Common myeloid progenitor, CD34-positive (primary cell): Measurements from ENCODE around the gene ATP2B2.

Experiments used
- CTCF ChIA-PET: fragments of 350-600 bp; sonication (Branson Sonifier 250); formaldehyde crosslinking; loops from one replicate; lab custom pipeline; 2021; ENCODE audit warnings: antibody characterized with exemption; lab: Charles Lee
- POLR2A ChIA-PET: fragments of 350-600 bp; sonication (Branson Sonifier 250); formaldehyde crosslinking; loops from one replicate; lab custom pipeline; 2021; ENCODE audit warnings: antibody characterized with exemption; lab: Charles Lee
- DNase-seq, 3 donors: peaks; one replicate each; pipeline versions ENCODE4 v3.0.0 to v3.0.0-alpha.2; 2013
- H3K27ac ChIP-seq, 2 experiments: 1 replicate in 1 of 2; 2 replicates in 1 of 2; pipeline ENCODE4 v1.7.0; 2013; ENCODE audit warnings: inconsistent platforms in 2 of 2, low read length in 2 of 2, mild to moderate bottlenecking in 2 of 2, low read depth in 1 of 2, moderate library complexity in 1 of 2; ENCODE audit not compliant: severe bottlenecking in 2 of 2, insufficient read depth in 1 of 2, poor library complexity in 1 of 2
- H3K27me3 ChIP-seq, 5 experiments: replicated peaks in 2 of 5; 1 replicate in 3 of 5; 2 replicates in 2 of 5; pipeline versions ENCODE4 v1.6.1 to v1.7.0; 2013; ENCODE audit warnings: low read length in 4 of 5, mild to moderate bottlenecking in 2 of 5, moderate library complexity in 2 of 5, inconsistent platforms in 1 of 5; ENCODE audit not compliant: insufficient read depth in 5 of 5, control insufficient read depth in 4 of 5
- H3K36me3 ChIP-seq, 4 experiments: 1 replicate in 2 of 4; 2 replicates in 2 of 4; pipeline versions ENCODE4 v1.6.1 to v1.7.0; 2013; ENCODE audit warnings: low read length in 3 of 4, control low read depth in 1 of 4, mild to moderate bottlenecking in 1 of 4; ENCODE audit not compliant: control insufficient read depth in 4 of 4, insufficient read depth in 4 of 4
- H3K4me1 ChIP-seq, 4 experiments: 1 replicate in 3 of 4; 2 replicates in 1 of 4; pipeline versions ENCODE4 v1.6.1 to v1.7.1; 2013; ENCODE audit warnings: low read length in 3 of 4, mild to moderate bottlenecking in 3 of 4, control low read depth in 1 of 4, inconsistent platforms in 1 of 4, moderate library complexity in 1 of 4; ENCODE audit not compliant: control insufficient read depth in 4 of 4, insufficient read depth in 4 of 4; ENCODE audit errors: control extremely low read depth in 1 of 4
- H3K4me3 ChIP-seq, 7 experiments: 1 replicate in 4 of 7; 2 replicates in 3 of 7; pipeline versions ENCODE4 v1.5.1 to v1.7.0; 2013; ENCODE audit warnings: mild to moderate bottlenecking in 7 of 7, low read length in 6 of 7, moderate library complexity in 6 of 7, inconsistent platforms in 2 of 7, low read depth in 2 of 7, control low read depth in 1 of 7; ENCODE audit not compliant: insufficient read depth in 4 of 7, control insufficient read depth in 1 of 7; ENCODE audit errors: extremely low read depth in 1 of 7
- H3K9me3 ChIP-seq, 5 experiments: 1 replicate in 4 of 5; 2 replicates in 1 of 5; pipeline versions ENCODE4 v1.6.1 to v1.7.1; 2013; ENCODE audit warnings: low read length in 4 of 5, mild to moderate bottlenecking in 2 of 5, inconsistent platforms in 1 of 5, low read depth in 1 of 5, moderate library complexity in 1 of 5; ENCODE audit not compliant: control insufficient read depth in 4 of 5, insufficient read depth in 2 of 5; ENCODE audit errors: control extremely low read depth in 1 of 5
- WGBS: methylation state at CpG from one replicate; pipeline ENCODE4 v1.1.5; 2013; ENCODE audit not compliant: insufficient coverage; 5-methylcytosine and 5-hydroxymethylcytosine counted together

Gene ATP2B2

GRCh38 chr3:10496121-10496863, 9.1 kb downstream of the ATP2B2 start:
- CTCF ChIA-PET = no interaction called here
- DNase-seq = no peak
- Histone ChIP-seq H3K4me3 (no peak overlapping the region), H3K4me1 (no peaks in the 10 kb centered on the region), H3K9me3 (no peaks in the 10 kb centered on the region), H3K36me3 (no peaks in the 10 kb centered on the region), H3K27ac (no peak overlapping the region), H3K27me3 (peaks cover 0 to 4% (median 0%) of the 10 kb centered on the region in 5 experiments)
- POLR2A ChIA-PET = interaction anchor here (0.6 kb wide), 1 partner anchor 23 kb away, joined by 4 read pairs; no protein-coding TSS in a partner anchor
- WGBS = 87% methylated on average over 8 of the region's 11 CpGs

DNA sequence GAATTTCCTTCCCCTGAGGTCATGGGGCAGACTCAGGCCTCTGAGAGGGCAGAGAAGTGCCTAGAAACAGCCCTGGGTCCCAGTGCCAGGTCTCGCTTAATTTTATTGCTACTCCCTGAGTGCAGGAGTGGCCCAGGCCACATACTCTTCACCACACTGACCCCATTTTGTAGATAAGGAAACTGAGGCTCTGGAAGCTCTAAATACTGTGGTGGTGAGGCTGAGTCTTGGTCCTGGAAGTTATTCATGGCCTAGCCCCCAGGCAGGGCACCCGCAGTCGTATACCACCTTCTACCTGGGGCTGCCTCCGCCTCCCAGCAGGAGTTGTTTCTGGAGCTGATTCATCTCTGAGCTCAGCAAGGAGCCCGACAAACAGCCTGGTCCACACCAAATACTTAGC, 9.8 kb downstream of the ATP2B2 start:
- whole genome bisulfite sequencing = 0% methylated on average over 1 of the region's 5 CpGs
- Histone ChIP-seq H3K4me3 (no peak overlapping the region), H3K4me1 (no peaks in the 10 kb centered on the region), H3K27me3 (peaks cover 0 to 2% (median 0%) of the 10 kb centered on the region in 5 experiments), H3K27ac (no peak overlapping the region), H3K9me3 (no peaks in the 10 kb centered on the region), H3K36me3 (no peaks in the 10 kb centered on the region)
- no peak for DNase-seq
- CTCF ChIA-PET = no interaction called here
- POLR2A ChIA-PET = interaction anchor here (0.6 kb wide), 1 partner anchor 24 kb away, joined by 4 read pairs; no protein-coding TSS in a partner anchor

DNA sequence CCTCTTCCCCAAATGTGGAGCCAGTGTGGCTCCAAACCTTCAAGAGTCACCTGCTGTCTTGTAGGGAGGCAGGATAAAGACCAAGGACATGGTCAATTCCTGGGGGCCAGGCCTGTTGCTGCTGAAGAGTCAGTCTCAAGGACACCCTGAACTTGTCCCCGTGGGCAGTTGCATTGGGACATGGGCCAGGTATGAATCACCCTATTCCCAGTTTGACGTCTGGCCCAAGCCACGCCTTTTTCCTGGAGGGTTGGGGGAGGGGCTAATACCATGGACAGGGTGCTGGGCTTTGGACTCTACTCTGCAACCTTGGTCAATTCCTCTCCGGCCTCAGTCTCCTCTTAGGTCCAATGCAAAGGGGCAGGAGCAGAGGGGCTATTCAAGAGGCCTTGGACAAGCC, 10.4 kb downstream of the ATP2B2 start:
- no peaks in the 10 kb centered on the region for H3K36me3 ChIP-seq
- H3K27me3 ChIP-seq = no peaks in the 10 kb centered on the region
- 66% methylated on average over 2 of the region's 4 CpGs for WGBS
- ChIA-PET POLR2A (no interaction called here), CTCF (no interaction called here)
- DNase-seq = no peak
- H3K9me3 ChIP-seq = no peaks in the 10 kb centered on the region
- H3K4me1 ChIP-seq = no peaks in the 10 kb centered on the region
- no peak overlapping the region for H3K4me3 ChIP-seq
- H3K27ac ChIP-seq = no peak overlapping the region

DNA sequence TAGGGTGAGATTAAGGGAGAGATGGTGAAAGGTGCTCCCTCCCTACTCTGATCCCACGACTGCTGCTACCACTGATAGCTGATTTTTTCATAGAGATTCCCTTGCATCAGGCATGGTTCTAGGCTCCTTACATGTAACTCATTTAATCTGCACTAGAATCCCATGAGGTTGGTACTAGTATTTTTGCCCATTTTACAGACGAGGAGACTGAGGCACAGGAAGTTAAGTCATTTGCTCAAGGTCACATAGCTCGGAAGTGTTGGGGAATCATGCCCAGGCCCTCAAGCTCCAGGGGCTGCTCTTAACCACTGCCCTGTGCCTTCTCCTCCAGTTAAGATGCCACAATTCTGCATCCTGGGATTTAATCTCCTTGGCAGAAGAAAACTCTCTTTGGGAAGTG, 11.2 kb downstream of the ATP2B2 start:
- Histone ChIP-seq H3K36me3 (no peaks in the 10 kb centered on the region), H3K27me3 (no peaks in the 10 kb centered on the region), H3K4me3 (no peak overlapping the region), H3K9me3 (no peaks in the 10 kb centered on the region), H3K27ac (no peak overlapping the region), H3K4me1 (no peaks in the 10 kb centered on the region)
- ChIA-PET POLR2A (no interaction called here), CTCF (no interaction called here)
- no peak for DNase-seq
- WGBS = 100% methylated on average over 1 of the region's 3 CpGs

GRCh38 chr3:10493202-10493589, 12.2 kb downstream of the ATP2B2 start:
- Histone ChIP-seq H3K4me1 (no peaks in the 10 kb centered on the region), H3K9me3 (no peaks in the 10 kb centered on the region), H3K27ac (no peak overlapping the region), H3K36me3 (no peaks in the 10 kb centered on the region), H3K4me3 (no peak overlapping the region), H3K27me3 (no peaks in the 10 kb centered on the region)
- CTCF ChIA-PET = interaction anchor here (0.8 kb wide), 1 partner anchor 150 kb away, joined by 3 read pairs; no protein-coding TSS in a partner anchor
- WGBS = 95% methylated on average over 3 of the region's 4 CpGs
- DNase-seq = no peak
- POLR2A ChIA-PET = no interaction called here

DNA sequence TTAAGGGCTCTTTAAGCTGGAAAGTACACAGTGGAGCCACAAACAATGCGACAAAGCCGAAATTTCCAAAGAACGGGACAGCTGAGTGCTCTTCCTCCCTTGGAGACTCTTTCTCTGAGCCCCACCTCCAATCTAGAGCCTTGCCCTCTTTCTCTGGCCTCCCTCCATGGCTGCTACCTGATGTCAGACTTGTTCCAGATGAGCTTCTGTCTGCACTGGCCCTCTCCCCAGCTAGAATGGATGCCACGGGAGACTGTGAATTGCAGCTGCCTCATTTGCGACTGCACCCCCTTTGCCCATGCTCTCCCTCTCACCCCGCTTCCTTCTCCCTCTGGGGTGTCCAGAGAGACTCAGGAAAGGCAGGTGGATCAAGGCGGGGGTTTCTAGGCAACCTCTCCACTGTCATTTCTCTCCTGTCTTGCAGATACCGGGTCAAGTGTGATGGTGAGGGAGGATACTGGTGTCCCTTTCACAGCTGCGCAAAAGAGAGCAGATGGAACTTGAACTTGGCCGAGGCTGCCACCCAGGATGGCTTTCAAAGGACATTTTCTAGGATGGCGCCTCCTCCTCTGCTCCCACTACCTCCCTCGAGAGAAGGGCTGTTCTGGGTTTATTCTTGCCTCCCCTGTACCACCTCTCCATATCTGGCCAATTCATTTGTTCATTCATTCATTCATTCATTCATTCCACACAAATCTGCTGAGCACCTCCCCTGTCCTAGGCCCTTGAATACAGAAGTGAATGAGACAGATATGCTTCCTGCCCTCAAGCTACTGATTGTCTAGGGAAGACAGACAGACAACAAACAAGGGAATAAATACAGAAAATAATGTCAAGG, 12.8 kb downstream of the ATP2B2 start:
- ChIA-PET CTCF (no interaction called here), POLR2A (no interaction called here)
- Histone ChIP-seq H3K4me3 (no peak overlapping the region), H3K27ac (no peak overlapping the region), H3K9me3 (no peaks in the 10 kb centered on the region), H3K4me1 (no peaks in the 10 kb centered on the region), H3K36me3 (no peaks in the 10 kb centered on the region), H3K27me3 (no peaks in the 10 kb centered on the region)
- 92% methylated on average over 10 of the region's 12 CpGs for WGBS
- DNase-seq = no peak
